ENCODE data around the gene IL16. TPM values are rescaled to one million over a fixed set of nuclear protein-coding genes. Genes with fewer than 3 reads are reported as not detected.

Gene IL16
- total RNA-seq, 1 donor from 2014 or later, result 0.12 TPM

GRCh38 chr15:81165535-81165934, 31.1 kb upstream of the IL16 start:
- TF ChIP-seq CTCF (conservative IDR thresholded peaks at IDR 0.05; ENCODE audit: low read depth, low read length), result no peak
- DNase-seq (ENCODE audit: low read depth), result no peak
- no peak overlapping the region for H3K4me3 ChIP-seq (ENCODE audit: low read depth, low read length)

- no peak for DNase-seq (ENCODE audit: low read depth)
- no peak overlapping the region for H3K4me3 ChIP-seq (ENCODE audit: low read depth, low read length)
- no peak for TF ChIP-seq CTCF (conservative IDR thresholded peaks at IDR 0.05; ENCODE audit: low read depth, low read length)
These were observed 29.9 kb upstream of the IL16 start for GRCh38 chr15:81166636-81167305.

GRCh38 chr15:81168131-81168526, 28.6 kb upstream of the IL16 start:
- TF ChIP-seq CTCF (conservative IDR thresholded peaks at IDR 0.05; ENCODE audit: low read depth, low read length), result no peak
- no peak for DNase-seq (ENCODE audit: low read depth)
- no peak overlapping the region for H3K4me3 ChIP-seq (ENCODE audit: low read depth, low read length)

GRCh38 chr15:81168644-81169043, 28.0 kb upstream of the IL16 start:
- H3K4me3 ChIP-seq (ENCODE audit: low read depth, low read length), result no peak overlapping the region
- TF ChIP-seq CTCF (conservative IDR thresholded peaks at IDR 0.05; ENCODE audit: low read depth, low read length), result no peak
- DNase-seq (ENCODE audit: low read depth), result no peak

- TF ChIP-seq CTCF (conservative IDR thresholded peaks at IDR 0.05; ENCODE audit: low read depth, low read length), result no peak
- no peak for DNase-seq (ENCODE audit: low read depth)
- H3K4me3 ChIP-seq (ENCODE audit: low read depth, low read length), result no peak overlapping the region
These were observed 26.2 kb upstream of the IL16 start for GRCh38 chr15:81170511-81170910.

GRCh38 chr15:81171286-81171685, 25.4 kb upstream of the IL16 start:
- no peak for TF ChIP-seq CTCF (conservative IDR thresholded peaks at IDR 0.05; ENCODE audit: low read depth, low read length)
- no peak overlapping the region for H3K4me3 ChIP-seq (ENCODE audit: low read depth, low read length)
- DNase-seq (ENCODE audit: low read depth), result no peak

GRCh38 chr15:81174125-81174791, 22.4 kb upstream of the IL16 start:
- no peak for TF ChIP-seq CTCF (conservative IDR thresholded peaks at IDR 0.05; ENCODE audit: low read depth, low read length)
- H3K4me3 ChIP-seq (ENCODE audit: low read depth, low read length), result no peak overlapping the region
- no peak for DNase-seq (ENCODE audit: low read depth)

Data from epithelial cell of proximal tubule (primary cell).